ENCODE measurements around the gene USP13. TPM values are rescaled to one million over a fixed set of nuclear protein-coding genes. Genes with fewer than 3 reads are reported as not detected.

USP13 gene
- total and polyA plus RNA-seq, 2 donors (not counting 3 experiments of a cell fraction or from before 2014, with no cell fraction given), result 5.8 to 24.0 TPM

DNA sequence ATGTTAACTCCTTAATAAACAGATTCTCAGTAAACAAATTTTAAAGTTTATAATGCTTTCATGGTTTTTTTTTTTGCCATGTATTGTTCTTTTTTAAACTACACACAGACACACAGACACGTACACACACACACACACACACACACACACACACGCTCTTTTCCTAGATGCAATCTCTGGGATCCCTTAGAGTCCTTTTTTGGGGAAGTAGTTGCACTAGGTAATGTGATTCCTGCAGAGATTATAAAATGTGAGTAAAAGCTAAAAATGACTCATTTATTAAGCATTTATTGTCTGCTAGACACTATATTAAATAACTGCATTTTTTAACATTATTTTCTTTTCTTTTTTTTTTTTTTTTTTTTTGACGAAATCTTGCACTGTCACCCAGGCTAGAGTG lies 28.4 kb upstream of the USP13 start:
- intact Hi-C loops (cut with micrococcal nuclease) (no loop called here), dilution Hi-C loops (cut with MboI; ENCODE audit: extremely low pct_ligation_motif_present, low sequenced_read_pairs) (no loop called here)
- TF ChIP-seq GATA2 (IDR thresholded peaks at IDR 0.05; ENCODE audit: insufficient read depth, insufficient read length, low read depth, low read length) (no peak), MYC (IDR thresholded peaks at IDR 0.05; ENCODE audit: low read depth, low read length) (no peak), JUN (IDR thresholded peaks at IDR 0.05; ENCODE audit: borderline replicate concordance, insufficient read depth, insufficient read length, low read depth) (no peak), EZH2 (IDR thresholded peaks at IDR 0.05; ENCODE audit: borderline replicate concordance, low read depth, low read length, severe bottlenecking) (no peak)
- no TSS peak for BruUV-seq (replicated peaks)
- Histone ChIP-seq H3K79me2 (ENCODE audit: control insufficient read depth, insufficient read depth, low read length) (no peaks in the 10 kb centered on the region), H3K27me3 (ENCODE audit: control insufficient read depth in 2 of 2, insufficient read depth in 2 of 2, low read length in 2 of 2) (no peaks in the 10 kb centered on the region), H3K36me3 (ENCODE audit: control insufficient read depth in 2 of 2, extremely low read depth in 1 of 2, insufficient read depth in 2 of 2, low read length in 2 of 2) (peaks cover 4 to 5% of the 10 kb centered on the region in 2 experiments), H2AFZ (ENCODE audit: low read depth, low read length) (no peak overlapping the region), H3K9me1 (replicated peaks; ENCODE audit: control insufficient read depth, extremely low read depth, insufficient read depth, low read length) (no peaks in the 10 kb centered on the region), H3K9ac (replicated peaks; ENCODE audit: extremely low read depth, insufficient read depth, low read length) (no peak overlapping the region), H3K4me1 (ENCODE audit: control insufficient read depth, extremely low read depth, insufficient read depth, low read length) (no peaks in the 10 kb centered on the region), H3K4me2 (ENCODE audit: insufficient read depth, low read length) (no peak overlapping the region), H3K27ac (ENCODE audit: insufficient read depth, low read depth, low read length) (no peak overlapping the region), H3K9me3 (replicated peaks; ENCODE audit: control insufficient read depth, insufficient read depth, low read length) (no peaks in the 10 kb centered on the region), H4K20me1 (replicated peaks; ENCODE audit: control insufficient read depth, extremely low read depth, insufficient read depth, low read length) (no peaks in the 10 kb centered on the region), H3K4me3 (replicated peaks in 1 of 3; ENCODE audit: insufficient read depth in 1 of 3, low read depth in 1 of 3, low read length in 3 of 3) (no peak overlapping the region)
- ChIA-PET CTCF (no interaction called here), POLR2A (no interaction called here)
- no peak for DNase-seq (ENCODE audit: low read depth, low spot score)
- no peak for FAIRE-seq

DNA sequence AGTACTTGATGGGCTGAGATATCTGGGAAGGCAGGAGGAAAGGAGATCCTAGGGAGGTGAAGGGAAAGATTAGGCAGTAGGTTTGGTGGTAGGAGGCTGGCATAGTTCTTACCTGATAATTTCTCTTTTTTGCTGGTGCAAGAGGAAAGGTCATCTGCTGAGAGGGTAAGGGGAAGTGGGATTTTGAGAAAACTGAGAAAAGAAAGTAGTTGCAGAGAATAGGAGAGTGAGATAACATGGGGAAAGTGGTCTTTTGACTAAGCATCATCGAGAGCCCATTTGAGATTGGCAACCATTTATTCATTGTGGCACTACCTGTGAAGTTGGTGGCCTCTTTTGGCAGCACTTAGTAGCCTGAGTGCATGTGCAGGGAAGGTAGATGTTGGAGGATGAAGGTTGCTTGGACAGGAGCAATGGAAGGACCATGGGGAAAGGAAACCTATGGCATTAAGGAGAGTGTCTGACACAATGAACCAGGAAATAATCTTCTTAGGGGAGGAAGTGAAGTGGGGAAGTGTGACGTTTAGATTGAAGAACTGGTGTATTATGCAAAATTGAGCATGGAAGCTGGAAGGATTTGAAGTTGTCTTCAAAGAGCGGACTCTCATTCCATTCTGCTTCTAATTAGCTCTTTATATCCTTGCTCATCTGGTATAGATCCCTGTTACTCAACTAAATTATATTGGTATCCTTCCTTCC lies 21.9 kb upstream of the USP13 start:
- ChIA-PET CTCF (interaction anchor here (1.3 kb wide), 1 partner anchor 8 kb away, joined by 3 read pairs; no protein-coding TSS in a partner anchor), POLR2A (no interaction called here)
- FAIRE-seq, result no peak
- no peaks in the 10 kb centered on the region for H3K36me3 ChIP-seq (ENCODE audit: control insufficient read depth in 2 of 2, extremely low read depth in 1 of 2, insufficient read depth in 2 of 2, low read length in 2 of 2)
- dilution Hi-C loops (cut with MboI; ENCODE audit: extremely low pct_ligation_motif_present, low sequenced_read_pairs) (no loop called here), intact Hi-C loops (cut with micrococcal nuclease) (no loop called here)
- no peak overlapping the region for H2AFZ ChIP-seq (ENCODE audit: low read depth, low read length)
- no peaks in the 10 kb centered on the region for H3K27me3 ChIP-seq (ENCODE audit: control insufficient read depth in 2 of 2, insufficient read depth in 2 of 2, low read length in 2 of 2)
- H3K9me3 ChIP-seq (replicated peaks; ENCODE audit: control insufficient read depth, insufficient read depth, low read length), result no peaks in the 10 kb centered on the region
- H3K79me2 ChIP-seq (ENCODE audit: control insufficient read depth, insufficient read depth, low read length), result no peaks in the 10 kb centered on the region
- no peaks in the 10 kb centered on the region for H3K4me1 ChIP-seq (ENCODE audit: control insufficient read depth, extremely low read depth, insufficient read depth, low read length)
- H3K9me1 ChIP-seq (replicated peaks; ENCODE audit: control insufficient read depth, extremely low read depth, insufficient read depth, low read length), result no peaks in the 10 kb centered on the region
- H4K20me1 ChIP-seq (replicated peaks; ENCODE audit: control insufficient read depth, extremely low read depth, insufficient read depth, low read length), result no peaks in the 10 kb centered on the region
- H3K4me2 ChIP-seq (ENCODE audit: insufficient read depth, low read length), result no peak overlapping the region
- no peak overlapping the region for H3K9ac ChIP-seq (replicated peaks; ENCODE audit: extremely low read depth, insufficient read depth, low read length)
- TF ChIP-seq JUN (IDR thresholded peaks at IDR 0.05; ENCODE audit: borderline replicate concordance, insufficient read depth, insufficient read length, low read depth) (no peak), POLR2AphosphoS5 (IDR thresholded peaks at IDR 0.05; ENCODE audit: insufficient read depth, low read depth, low read length) (no peak), FOS (IDR thresholded peaks at IDR 0.05; ENCODE audit: borderline replicate concordance, insufficient read depth, low read length) (no peak), EZH2 (IDR thresholded peaks at IDR 0.05; ENCODE audit: borderline replicate concordance, low read depth, low read length, severe bottlenecking) (no peak), POLR2A (IDR thresholded peaks at IDR 0.05; ENCODE audit: low read depth, low read length) (no peak)
- TF ChIP-seq, protein P1, sequence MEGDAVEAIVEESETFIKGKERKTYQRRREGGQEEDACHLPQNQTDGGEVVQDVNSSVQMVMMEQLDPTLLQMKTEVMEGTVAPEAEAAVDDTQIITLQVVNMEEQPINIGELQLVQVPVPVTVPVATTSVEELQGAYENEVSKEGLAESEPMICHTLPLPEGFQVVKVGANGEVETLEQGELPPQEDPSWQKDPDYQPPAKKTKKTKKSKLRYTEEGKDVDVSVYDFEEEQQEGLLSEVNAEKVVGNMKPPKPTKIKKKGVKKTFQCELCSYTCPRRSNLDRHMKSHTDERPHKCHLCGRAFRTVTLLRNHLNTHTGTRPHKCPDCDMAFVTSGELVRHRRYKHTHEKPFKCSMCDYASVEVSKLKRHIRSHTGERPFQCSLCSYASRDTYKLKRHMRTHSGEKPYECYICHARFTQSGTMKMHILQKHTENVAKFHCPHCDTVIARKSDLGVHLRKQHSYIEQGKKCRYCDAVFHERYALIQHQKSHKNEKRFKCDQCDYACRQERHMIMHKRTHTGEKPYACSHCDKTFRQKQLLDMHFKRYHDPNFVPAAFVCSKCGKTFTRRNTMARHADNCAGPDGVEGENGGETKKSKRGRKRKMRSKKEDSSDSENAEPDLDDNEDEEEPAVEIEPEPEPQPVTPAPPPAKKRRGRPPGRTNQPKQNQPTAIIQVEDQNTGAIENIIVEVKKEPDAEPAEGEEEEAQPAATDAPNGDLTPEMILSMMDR (IDR thresholded peaks at IDR 0.05; ENCODE audit: extremely low read depth in 1 of 2, insufficient read depth in 1 of 2, low read depth in 1 of 2, low read length in 2 of 2), result no peak
- TF ChIP-seq, protein P2, sequence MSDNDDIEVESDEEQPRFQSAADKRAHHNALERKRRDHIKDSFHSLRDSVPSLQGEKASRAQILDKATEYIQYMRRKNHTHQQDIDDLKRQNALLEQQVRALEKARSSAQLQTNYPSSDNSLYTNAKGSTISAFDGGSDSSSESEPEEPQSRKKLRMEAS (IDR thresholded peaks at IDR 0.05; ENCODE audit: insufficient read depth, insufficient read length), result no peak
- no peak for DNase-seq (ENCODE audit: low read depth, low spot score)
- H3K4me3 ChIP-seq (replicated peaks in 1 of 3; ENCODE audit: insufficient read depth in 1 of 3, low read depth in 1 of 3, low read length in 3 of 3), result no peak overlapping the region
- BruUV-seq (replicated peaks), result no TSS peak
- no peak overlapping the region for H3K27ac ChIP-seq (ENCODE audit: insufficient read depth, low read depth, low read length)

Data from endothelial cell of umbilical vein (primary cell).